GM12801 (cell line): Measurements from ENCODE around the gene COX5A.
A peak's percentile ranks its signal among the peaks of the same experiment; 100 is the strongest.

Experiments used
- CTCF ChIP-seq: IDR thresholded peaks from one replicate; pipeline ENCODE4 v1.5.1; 2011; ENCODE audit warnings: control low read depth; ENCODE audit not compliant: insufficient read length; ENCODE audit errors: extremely low read depth

Gene COX5A

GRCh38 chr15:74906450-74907162 is 31.3 kb downstream of the COX5A start, which contains the start of gene FAM219B:
Gene FAM219B (minus strand): TSS chr15:74906851. CDS start chr15:74906800, 51 bp downstream.
- no peak for TF ChIP-seq CTCF

GRCh38 chr15:74906067-74906449 is 31.8 kb downstream of the COX5A start:
- no peak for TF ChIP-seq CTCF

GRCh38 chr15:74904190-74904805 is 33.6 kb downstream of the COX5A start:
- no peak for TF ChIP-seq CTCF

GRCh38 chr15:74903676-74904075 is 34.2 kb downstream of the COX5A start:
- no peak for TF ChIP-seq CTCF

GRCh38 chr15:74902295-74903075 is 35.4 kb downstream of the COX5A start:
- no peak for TF ChIP-seq CTCF

GRCh38 chr15:74901612-74902063 is 36.2 kb downstream of the COX5A start:
- peak; percentile 49 for TF ChIP-seq CTCF

GRCh38 chr15:74897300-74897701 is 40.6 kb downstream of the COX5A start:
- TF ChIP-seq CTCF, result no peak
